M059J (cell line): Measurements from ENCODE around the gene LENG1. TPM values are rescaled to one million over a fixed set of nuclear protein-coding genes. Genes with fewer than 3 reads are reported as not detected.

ENCODE experiments used
- DNase-seq: peaks from one replicate; pipeline ENCODE4 v3.0.0-alpha.2; 2012; ENCODE audit warnings: low read depth
- total RNA-seq: library from RNA; depleted of rRNA; stranded (reverse); fragments of >200 nt; shearing (Covaris generic); gene quantifications from 2 replicates; pipeline ENCODE4 v1.2.3, GENCODE V29; 2014; rRNA removed

Gene LENG1
- total RNA-seq, 1 experiment from 2014 or later: 15.1 TPM

DNA sequence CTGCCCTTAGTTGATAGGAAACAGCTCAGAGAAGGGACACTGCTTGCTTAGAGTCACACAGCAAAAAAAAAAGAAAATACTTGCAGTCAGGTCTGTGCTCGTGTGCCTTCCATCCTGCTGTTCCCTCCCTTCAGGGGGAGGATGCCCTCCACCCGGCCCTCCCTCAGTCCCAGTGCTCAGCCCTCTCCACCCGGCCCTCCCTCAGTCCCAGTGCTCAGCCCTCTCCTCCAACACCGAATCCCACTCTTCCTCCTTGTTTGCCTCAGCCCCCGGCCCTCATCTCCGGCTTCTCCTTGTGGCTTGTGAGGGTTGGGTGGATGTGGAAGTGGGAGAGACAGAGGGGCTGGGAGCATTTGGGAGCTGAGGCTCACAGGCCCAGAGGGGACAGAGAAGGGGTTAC is 49.9 kb downstream of the LENG1 start:
- DNase-seq: no peak

- DNase-seq: no peak
Measured at GRCh38 chr19:54108496-54108895, 51.0 kb downstream of the LENG1 start.

GRCh38 chr19:54107876-54108490 is 51.5 kb downstream of the LENG1 start:
- DNase-seq: no peak

- no peak for DNase-seq
Measured at GRCh38 chr19:54106716-54107115, 52.8 kb downstream of the LENG1 start.

DNA sequence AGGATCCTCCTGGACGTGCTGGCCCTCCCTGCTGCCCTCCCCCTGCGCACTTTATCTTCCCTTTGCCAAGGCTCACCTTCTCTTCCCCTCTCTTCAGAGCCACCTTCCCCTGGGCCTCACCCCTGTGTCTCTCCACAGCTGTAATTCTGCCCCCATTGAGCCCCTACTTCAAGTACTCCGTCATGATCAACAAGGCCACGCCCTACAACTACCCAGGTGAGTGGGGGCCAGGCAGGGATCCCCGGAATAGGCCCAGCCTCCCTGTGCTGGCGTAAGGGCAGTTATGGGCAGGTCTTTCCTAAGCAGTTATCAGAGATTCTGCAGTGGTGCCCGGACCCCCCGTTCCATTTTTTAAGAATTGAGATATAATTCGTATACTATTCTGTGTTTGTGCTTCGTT is 53.7 kb downstream of the LENG1 start:
- no peak for DNase-seq

Other genes starting within 250 kb of the LENG1 start
- 0.15 TPM in 1 of 2 replicates, not detected in the other for gene CACNG8, start 196.8 kb downstream of the LENG1 start, total RNA-seq
- 0.07 and 0.12 TPM in 2 replicates for gene CACNG6, start 168.1 kb downstream of the LENG1 start, total RNA-seq
- gene VSTM1, start 95.8 kb downstream of the LENG1 start, total RNA-seq: not detected in 2 replicates
- not detected in 2 replicates for gene TARM1, start 78.4 kb downstream of the LENG1 start, total RNA-seq
- gene OSCAR, start 58.9 kb downstream of the LENG1 start, total RNA-seq: not detected in 2 replicates
- 38.5 and 51.0 TPM in 2 replicates for gene NDUFA3, start 56.9 kb downstream of the LENG1 start, total RNA-seq
- 14.7 and 23.5 TPM in 2 replicates for gene TFPT, start 44.1 kb downstream of the LENG1 start, total RNA-seq
- gene PRPF31, start 44.0 kb downstream of the LENG1 start, total RNA-seq: 68.7 and 90.2 TPM in 2 replicates
- 11.9 and 18.4 TPM in 2 replicates for gene CNOT3, start 22.0 kb downstream of the LENG1 start, total RNA-seq
- 0.39 TPM in 1 of 2 replicates, not detected in the other for gene TMC4, start 13.4 kb upstream of the LENG1 start, total RNA-seq
- gene MBOAT7, start 29.9 kb upstream of the LENG1 start, total RNA-seq: 310 and 461 TPM in 2 replicates
- 116 and 173 TPM in 2 replicates for gene TSEN34, start 31.6 kb upstream of the LENG1 start, total RNA-seq
- 780 and 923 TPM in 2 replicates for gene RPS9, start 41.1 kb upstream of the LENG1 start, total RNA-seq
- not detected in 2 replicates for gene LILRB3, start 63.3 kb upstream of the LENG1 start, total RNA-seq
- gene LILRA6, start 83.1 kb upstream of the LENG1 start, total RNA-seq: not detected in 2 replicates
- not detected in 2 replicates for gene LILRB5, start 97.6 kb upstream of the LENG1 start, total RNA-seq
- gene LILRB2, start 121.4 kb upstream of the LENG1 start, total RNA-seq: not detected in 2 replicates
- not detected in 2 replicates for gene LILRA5, start 153.4 kb upstream of the LENG1 start, total RNA-seq
- gene LILRA4, start 179.4 kb upstream of the LENG1 start, total RNA-seq: not detected in 2 replicates
- 0.15 TPM in 1 of 2 replicates, not detected in the other for gene LAIR1, start 205.2 kb upstream of the LENG1 start, total RNA-seq